Measurements from ENCODE around the gene INTS3.

Gene INTS3

GRCh38 chr1:153798468-153798780 is 70.6 kb downstream of the INTS3 start:
- no peak for DNase-seq

GRCh38 chr1:153799016-153799415 is 71.2 kb downstream of the INTS3 start:
- no peak for DNase-seq

GRCh38 chr1:153799566-153800465 is 72.0 kb downstream of the INTS3 start:
- DNase-seq, result no peak

- no peak for DNase-seq
These were observed 72.7 kb downstream of the INTS3 start for GRCh38 chr1:153800516-153800915.

GRCh38 chr1:153801028-153801625 is 73.3 kb downstream of the INTS3 start:
- no peak for DNase-seq

- no peak for DNase-seq
These were observed 74.2 kb downstream of the INTS3 start for GRCh38 chr1:153801786-153802697.

- no peak for DNase-seq
These were observed 75.7 kb downstream of the INTS3 start for GRCh38 chr1:153803470-153804056.

- DNase-seq, result no peak
These were observed 76.3 kb downstream of the INTS3 start for GRCh38 chr1:153804112-153804511.

- peak; percentile 87 for DNase-seq
These were observed 77.3 kb downstream of the INTS3 start for GRCh38 chr1:153805042-153805745.

- DNase-seq, result no peak
These were observed 78.3 kb downstream of the INTS3 start for GRCh38 chr1:153805886-153806719.

- no peak for DNase-seq
These were observed 88.5 kb downstream of the INTS3 start for GRCh38 chr1:153816283-153816889.

- DNase-seq, result no peak
These were observed 91.0 kb downstream of the INTS3 start for GRCh38 chr1:153818876-153819275.
